ENCODE measurements around the gene TUBE1. TPM values are rescaled to one million over a fixed set of nuclear protein-coding genes. Genes with fewer than 3 reads are reported as not detected.

Gene TUBE1
- total RNA-seq, 1 donor from 2014 or later, result 25.8 TPM

DNA sequence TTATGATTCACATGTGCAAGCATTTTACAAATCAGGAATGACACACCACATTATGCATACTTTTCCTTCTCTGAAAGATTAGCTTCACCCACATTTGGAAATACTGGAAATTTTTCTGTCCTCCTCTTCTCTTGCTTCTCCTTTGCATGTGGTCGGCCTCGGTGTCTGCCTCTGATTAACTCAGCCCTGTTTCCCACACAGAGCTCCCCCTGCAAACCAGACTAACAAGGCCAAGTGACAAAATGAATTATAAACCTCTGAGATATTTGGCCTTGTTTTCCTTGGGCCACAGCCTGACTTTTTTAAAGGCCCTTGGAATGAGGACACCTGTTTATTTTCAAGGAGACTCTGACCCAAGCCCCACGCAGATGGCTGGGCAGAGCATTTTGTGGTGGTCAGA lies 42.4 kb downstream of the TUBE1 start:
- Mint-ChIP-seq H3K9me3 (ENCODE audit: low read depth) (no peaks in the 10 kb centered on the region), H3K4me1 (ENCODE audit: low read depth) (peaks cover 2% of the 10 kb centered on the region), H3K27me3 (no peaks in the 10 kb centered on the region), H3K4me3 (ENCODE audit: low read depth) (no peak overlapping the region), H3K36me3 (ENCODE audit: insufficient read depth) (no peaks in the 10 kb centered on the region), H3K27ac (no peak overlapping the region)
- no peak for DNase-seq (ENCODE audit: low spot score, unreplicated experiment)
- TF ChIP-seq, protein P1, sequence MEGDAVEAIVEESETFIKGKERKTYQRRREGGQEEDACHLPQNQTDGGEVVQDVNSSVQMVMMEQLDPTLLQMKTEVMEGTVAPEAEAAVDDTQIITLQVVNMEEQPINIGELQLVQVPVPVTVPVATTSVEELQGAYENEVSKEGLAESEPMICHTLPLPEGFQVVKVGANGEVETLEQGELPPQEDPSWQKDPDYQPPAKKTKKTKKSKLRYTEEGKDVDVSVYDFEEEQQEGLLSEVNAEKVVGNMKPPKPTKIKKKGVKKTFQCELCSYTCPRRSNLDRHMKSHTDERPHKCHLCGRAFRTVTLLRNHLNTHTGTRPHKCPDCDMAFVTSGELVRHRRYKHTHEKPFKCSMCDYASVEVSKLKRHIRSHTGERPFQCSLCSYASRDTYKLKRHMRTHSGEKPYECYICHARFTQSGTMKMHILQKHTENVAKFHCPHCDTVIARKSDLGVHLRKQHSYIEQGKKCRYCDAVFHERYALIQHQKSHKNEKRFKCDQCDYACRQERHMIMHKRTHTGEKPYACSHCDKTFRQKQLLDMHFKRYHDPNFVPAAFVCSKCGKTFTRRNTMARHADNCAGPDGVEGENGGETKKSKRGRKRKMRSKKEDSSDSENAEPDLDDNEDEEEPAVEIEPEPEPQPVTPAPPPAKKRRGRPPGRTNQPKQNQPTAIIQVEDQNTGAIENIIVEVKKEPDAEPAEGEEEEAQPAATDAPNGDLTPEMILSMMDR (IDR thresholded peaks at IDR 0.05; ENCODE audit: unreplicated experiment), result no peak

DNA sequence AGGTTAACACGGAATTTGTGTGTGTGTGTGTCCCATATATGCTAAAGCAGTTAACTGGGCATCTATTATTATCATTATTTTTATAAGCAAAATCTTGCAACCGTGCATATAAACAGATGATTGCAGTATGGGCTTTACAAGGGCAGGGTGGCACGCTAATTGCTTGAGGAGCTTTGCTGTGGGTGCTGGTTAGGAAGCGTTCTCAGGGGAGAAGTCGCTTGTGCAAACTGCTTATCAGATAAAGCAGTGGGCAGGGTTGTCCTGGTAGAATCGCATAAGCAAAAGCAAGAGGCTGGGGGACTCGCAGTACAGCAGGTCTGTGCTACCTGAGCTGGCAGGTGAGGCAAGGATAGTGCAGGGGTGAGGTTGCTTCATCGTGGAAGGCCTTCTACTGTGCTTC lies 43.1 kb downstream of the TUBE1 start:
- H3K4me3 Mint-ChIP-seq (ENCODE audit: low read depth), result no peak overlapping the region
- H3K36me3 Mint-ChIP-seq (ENCODE audit: insufficient read depth), result no peaks in the 10 kb centered on the region
- H3K27me3 Mint-ChIP-seq, result no peaks in the 10 kb centered on the region
- no peaks in the 10 kb centered on the region for H3K9me3 Mint-ChIP-seq (ENCODE audit: low read depth)
- DNase-seq (ENCODE audit: low spot score, unreplicated experiment), result no peak
- no peak overlapping the region for H3K27ac Mint-ChIP-seq
- peaks cover 2% of the 10 kb centered on the region for H3K4me1 Mint-ChIP-seq (ENCODE audit: low read depth)
- TF ChIP-seq, protein P1 (IDR thresholded peaks at IDR 0.05; ENCODE audit: unreplicated experiment), result no peak

DNA sequence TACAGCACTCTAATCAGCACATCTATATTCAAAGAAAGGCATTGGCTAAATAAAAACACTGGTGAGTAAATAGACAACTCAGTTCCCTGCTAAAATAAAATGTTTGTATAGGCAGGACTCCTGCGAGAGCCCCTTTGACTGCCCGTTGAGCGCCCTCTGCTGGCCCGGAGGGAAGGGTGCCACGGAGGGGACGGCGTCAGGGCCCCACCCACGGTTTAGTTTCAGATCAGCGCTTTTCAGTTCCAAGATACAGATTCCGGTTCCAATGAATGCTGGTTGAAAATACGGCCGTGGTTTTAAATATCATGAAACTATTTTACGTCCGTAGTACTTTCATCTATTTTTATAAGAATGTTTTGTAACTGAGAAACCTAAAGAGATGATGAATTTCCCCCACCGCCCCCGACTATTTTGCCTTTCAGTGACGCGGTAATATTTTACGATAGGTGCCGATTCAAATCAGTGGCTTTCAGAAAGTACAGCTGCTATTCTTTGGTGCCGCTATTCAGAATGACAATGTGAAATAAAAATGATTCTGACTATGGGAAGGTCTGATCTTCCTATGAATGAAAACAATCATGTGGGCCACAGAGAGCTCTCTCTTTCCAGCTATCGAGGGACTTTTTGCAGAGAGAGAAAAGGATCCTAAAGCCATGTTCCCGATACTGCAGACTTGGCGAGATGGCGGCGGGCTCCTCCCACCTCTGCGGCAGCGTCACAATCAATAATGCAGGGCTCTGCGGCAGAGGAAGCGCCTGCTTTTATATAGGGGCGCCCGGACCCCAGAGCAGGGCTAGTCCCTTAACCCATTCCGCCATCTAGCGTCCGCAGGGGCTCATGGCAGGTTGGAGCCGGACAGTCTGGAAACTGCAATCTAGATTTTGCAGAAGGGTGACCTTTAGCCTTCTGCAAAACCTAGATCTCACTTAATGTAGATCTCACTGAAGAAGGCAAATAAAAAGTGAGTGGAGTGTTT lies 44.0 kb downstream of the TUBE1 start:
- Mint-ChIP-seq H3K27ac (peak overlapping the region; percentile 98), H3K4me1 (ENCODE audit: low read depth) (peaks cover 2% of the 10 kb centered on the region), H3K27me3 (no peaks in the 10 kb centered on the region), H3K36me3 (ENCODE audit: insufficient read depth) (no peaks in the 10 kb centered on the region), H3K4me3 (ENCODE audit: low read depth) (peak overlapping the region; percentile 94), H3K9me3 (ENCODE audit: low read depth) (no peaks in the 10 kb centered on the region)
- DNase-seq (ENCODE audit: low spot score, unreplicated experiment), result peak; percentile 95
- TF ChIP-seq, protein P1 (IDR thresholded peaks at IDR 0.05; ENCODE audit: unreplicated experiment), result peak; percentile 99

DNA sequence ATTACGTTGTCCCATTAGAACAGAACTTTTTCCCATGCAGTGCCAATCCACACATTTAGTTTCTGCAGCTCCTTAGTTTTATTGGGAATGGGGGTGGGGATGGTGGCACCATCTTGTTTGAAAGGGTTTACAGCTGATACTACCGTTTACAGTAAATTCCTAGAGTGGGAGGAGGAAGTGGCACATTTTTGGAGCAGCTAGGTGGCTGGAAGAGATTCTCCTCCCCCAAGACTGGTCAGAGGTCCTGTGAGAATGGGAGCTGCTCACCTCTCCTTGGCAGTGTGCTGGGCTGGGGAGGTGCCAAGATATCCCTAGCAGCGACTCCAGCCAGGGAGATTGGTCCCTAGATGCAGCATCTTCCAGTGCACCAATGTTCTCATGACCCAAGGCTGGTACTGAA lies 45.7 kb downstream of the TUBE1 start:
- Mint-ChIP-seq H3K36me3 (ENCODE audit: insufficient read depth) (no peaks in the 10 kb centered on the region), H3K27ac (no peak overlapping the region), H3K4me1 (ENCODE audit: low read depth) (peaks cover 2% of the 10 kb centered on the region), H3K27me3 (no peaks in the 10 kb centered on the region), H3K9me3 (ENCODE audit: low read depth) (no peaks in the 10 kb centered on the region), H3K4me3 (ENCODE audit: low read depth) (no peak overlapping the region)
- no peak for DNase-seq (ENCODE audit: low spot score, unreplicated experiment)
- TF ChIP-seq, protein P1 (IDR thresholded peaks at IDR 0.05; ENCODE audit: unreplicated experiment), result no peak

DNA sequence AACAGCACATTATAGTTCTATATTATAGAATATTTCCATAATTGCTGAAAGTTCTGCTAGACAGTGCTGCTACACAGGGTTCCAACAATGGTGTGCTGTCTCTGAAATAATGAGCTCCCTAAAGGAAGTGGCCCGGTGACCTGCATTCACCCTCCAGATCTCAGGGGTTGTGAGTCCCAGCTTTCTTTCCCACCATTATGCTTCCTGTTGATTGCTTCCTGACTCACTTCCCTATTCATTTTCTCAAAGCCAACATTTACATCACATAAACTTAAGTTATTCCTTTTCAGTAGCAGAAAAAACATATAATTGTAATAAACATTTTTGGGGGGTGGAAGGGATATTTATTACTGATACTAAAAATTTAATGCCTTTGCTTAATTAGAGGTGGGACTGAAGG lies 46.3 kb downstream of the TUBE1 start:
- Mint-ChIP-seq H3K27me3 (no peaks in the 10 kb centered on the region), H3K4me1 (ENCODE audit: low read depth) (peaks cover 2% of the 10 kb centered on the region), H3K36me3 (ENCODE audit: insufficient read depth) (no peaks in the 10 kb centered on the region), H3K27ac (no peak overlapping the region), H3K4me3 (ENCODE audit: low read depth) (no peak overlapping the region), H3K9me3 (ENCODE audit: low read depth) (no peaks in the 10 kb centered on the region)
- TF ChIP-seq, protein P1 (IDR thresholded peaks at IDR 0.05; ENCODE audit: unreplicated experiment), result no peak
- DNase-seq (ENCODE audit: low spot score, unreplicated experiment), result no peak
